ENCODE measurements around the gene MB.

Gene MB

GRCh38 chr22:35634015-35634414, 16.9 kb upstream of the MB start:
- Histone ChIP-seq H3K36me3 (ENCODE audit: low read depth) (no peaks in the 10 kb centered on the region), H3K27ac (ENCODE audit: poor library complexity, severe bottlenecking) (no peak overlapping the region), H3K4me3 (ENCODE audit: severe bottlenecking) (no peak overlapping the region), H3K9me3 (ENCODE audit: severe bottlenecking) (no peaks in the 10 kb centered on the region), H3K27me3 (ENCODE audit: insufficient read depth, poor library complexity, severe bottlenecking) (no peaks in the 10 kb centered on the region), H3K4me1 (ENCODE audit: insufficient read depth, poor library complexity, severe bottlenecking) (peaks cover 7% of the 10 kb centered on the region)
- DNase-seq (ENCODE audit: low spot score) (peak; percentile 11), ATAC-seq (ENCODE audit: low read depth) (no peak)
- TF ChIP-seq, protein P1, sequence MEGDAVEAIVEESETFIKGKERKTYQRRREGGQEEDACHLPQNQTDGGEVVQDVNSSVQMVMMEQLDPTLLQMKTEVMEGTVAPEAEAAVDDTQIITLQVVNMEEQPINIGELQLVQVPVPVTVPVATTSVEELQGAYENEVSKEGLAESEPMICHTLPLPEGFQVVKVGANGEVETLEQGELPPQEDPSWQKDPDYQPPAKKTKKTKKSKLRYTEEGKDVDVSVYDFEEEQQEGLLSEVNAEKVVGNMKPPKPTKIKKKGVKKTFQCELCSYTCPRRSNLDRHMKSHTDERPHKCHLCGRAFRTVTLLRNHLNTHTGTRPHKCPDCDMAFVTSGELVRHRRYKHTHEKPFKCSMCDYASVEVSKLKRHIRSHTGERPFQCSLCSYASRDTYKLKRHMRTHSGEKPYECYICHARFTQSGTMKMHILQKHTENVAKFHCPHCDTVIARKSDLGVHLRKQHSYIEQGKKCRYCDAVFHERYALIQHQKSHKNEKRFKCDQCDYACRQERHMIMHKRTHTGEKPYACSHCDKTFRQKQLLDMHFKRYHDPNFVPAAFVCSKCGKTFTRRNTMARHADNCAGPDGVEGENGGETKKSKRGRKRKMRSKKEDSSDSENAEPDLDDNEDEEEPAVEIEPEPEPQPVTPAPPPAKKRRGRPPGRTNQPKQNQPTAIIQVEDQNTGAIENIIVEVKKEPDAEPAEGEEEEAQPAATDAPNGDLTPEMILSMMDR (IDR thresholded peaks at IDR 0.05; ENCODE audit: poor library complexity, severe bottlenecking), result no peak

- H3K27me3 ChIP-seq (ENCODE audit: insufficient read depth, poor library complexity, severe bottlenecking), result no peaks in the 10 kb centered on the region
- H3K4me3 ChIP-seq (ENCODE audit: severe bottlenecking), result no peak overlapping the region
- H3K9me3 ChIP-seq (ENCODE audit: severe bottlenecking), result no peaks in the 10 kb centered on the region
- ATAC-seq (ENCODE audit: low read depth) (no peak), DNase-seq (ENCODE audit: low spot score) (peak; percentile 13)
- peaks cover 12% of the 10 kb centered on the region for H3K4me1 ChIP-seq (ENCODE audit: insufficient read depth, poor library complexity, severe bottlenecking)
- no peak overlapping the region for H3K27ac ChIP-seq (ENCODE audit: poor library complexity, severe bottlenecking)
- TF ChIP-seq, protein P1 (IDR thresholded peaks at IDR 0.05; ENCODE audit: poor library complexity, severe bottlenecking), result no peak
- no peaks in the 10 kb centered on the region for H3K36me3 ChIP-seq (ENCODE audit: low read depth)
These were observed 16.4 kb upstream of the MB start for GRCh38 chr22:35633520-35633919.

GRCh38 chr22:35632935-35633334, 15.8 kb upstream of the MB start:
- ATAC-seq (ENCODE audit: low read depth) (no peak), DNase-seq (ENCODE audit: low spot score) (peak; percentile 7)
- TF ChIP-seq, protein P1 (IDR thresholded peaks at IDR 0.05; ENCODE audit: poor library complexity, severe bottlenecking), result no peak
- Histone ChIP-seq H3K4me1 (ENCODE audit: insufficient read depth, poor library complexity, severe bottlenecking) (peaks cover 14% of the 10 kb centered on the region), H3K36me3 (ENCODE audit: low read depth) (no peaks in the 10 kb centered on the region), H3K9me3 (ENCODE audit: severe bottlenecking) (no peaks in the 10 kb centered on the region), H3K4me3 (ENCODE audit: severe bottlenecking) (no peak overlapping the region), H3K27me3 (ENCODE audit: insufficient read depth, poor library complexity, severe bottlenecking) (no peaks in the 10 kb centered on the region), H3K27ac (ENCODE audit: poor library complexity, severe bottlenecking) (no peak overlapping the region)

DNA sequence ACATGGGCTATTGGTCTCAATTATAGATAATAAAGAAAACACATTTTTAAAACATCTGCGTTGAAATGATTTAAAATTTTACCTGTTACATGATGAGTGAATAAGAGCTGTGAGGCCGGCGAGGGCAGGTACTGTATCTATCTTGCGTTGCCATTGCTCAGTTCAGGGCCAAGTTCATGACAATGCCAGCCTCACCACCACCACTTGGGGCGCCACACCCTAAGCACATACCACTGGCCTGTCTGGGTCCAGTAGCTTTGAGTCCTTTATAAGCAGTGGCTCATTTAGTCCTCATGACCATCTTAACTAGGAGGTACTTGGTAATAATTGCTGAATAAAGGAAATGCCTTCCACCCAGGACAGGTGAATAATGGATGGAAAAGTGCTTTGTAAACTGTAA, 14.5 kb upstream of the MB start:
- no peak overlapping the region for H3K4me3 ChIP-seq (ENCODE audit: severe bottlenecking)
- TF ChIP-seq, protein P1 (IDR thresholded peaks at IDR 0.05; ENCODE audit: poor library complexity, severe bottlenecking), result peak; percentile 51
- ATAC-seq (ENCODE audit: low read depth), result no peak
- H3K27me3 ChIP-seq (ENCODE audit: insufficient read depth, poor library complexity, severe bottlenecking), result no peaks in the 10 kb centered on the region
- H3K4me1 ChIP-seq (ENCODE audit: insufficient read depth, poor library complexity, severe bottlenecking), result peaks cover 17% of the 10 kb centered on the region
- H3K36me3 ChIP-seq (ENCODE audit: low read depth), result no peaks in the 10 kb centered on the region
- no peak for DNase-seq (ENCODE audit: low spot score)
- no peaks in the 10 kb centered on the region for H3K9me3 ChIP-seq (ENCODE audit: severe bottlenecking)
- peak overlapping the region; percentile 99 for H3K27ac ChIP-seq (ENCODE audit: poor library complexity, severe bottlenecking)

- ATAC-seq (ENCODE audit: low read depth) (no peak), DNase-seq (ENCODE audit: low spot score) (no peak)
- H3K9me3 ChIP-seq (ENCODE audit: severe bottlenecking), result no peaks in the 10 kb centered on the region
- TF ChIP-seq, protein P1 (IDR thresholded peaks at IDR 0.05; ENCODE audit: poor library complexity, severe bottlenecking), result no peak
- H3K4me3 ChIP-seq (ENCODE audit: severe bottlenecking), result no peak overlapping the region
- H3K27ac ChIP-seq (ENCODE audit: poor library complexity, severe bottlenecking), result peak overlapping the region; percentile 99
- H3K4me1 ChIP-seq (ENCODE audit: insufficient read depth, poor library complexity, severe bottlenecking), result peaks cover 17% of the 10 kb centered on the region
- H3K27me3 ChIP-seq (ENCODE audit: insufficient read depth, poor library complexity, severe bottlenecking), result no peaks in the 10 kb centered on the region
- no peaks in the 10 kb centered on the region for H3K36me3 ChIP-seq (ENCODE audit: low read depth)
These were observed 13.8 kb upstream of the MB start for GRCh38 chr22:35630891-35631290.
